AG10803 (cell line): ENCODE measurements around the gene PSMD11.
A peak's percentile ranks its signal among the peaks of the same experiment; 100 is the strongest.

ENCODE experiments used
- DNase-seq: peaks from one replicate; pipeline ENCODE4 v3.0.0; 2010; ENCODE audit warnings: low read depth
- H3K4me3 ChIP-seq: 2 replicates; pipeline ENCODE4 v1.5.1; 2011; ENCODE audit warnings: mild to moderate bottlenecking, low read length, control low read depth
- TF ChIP-seq, protein P1 (sequence below): conservative IDR thresholded peaks from 2 replicates; pipeline ENCODE4 v1.5.1; 2011; ENCODE audit warnings: mild to moderate bottlenecking, low read length, control low read depth, inconsistent platforms

The PSMD11 gene

DNA sequence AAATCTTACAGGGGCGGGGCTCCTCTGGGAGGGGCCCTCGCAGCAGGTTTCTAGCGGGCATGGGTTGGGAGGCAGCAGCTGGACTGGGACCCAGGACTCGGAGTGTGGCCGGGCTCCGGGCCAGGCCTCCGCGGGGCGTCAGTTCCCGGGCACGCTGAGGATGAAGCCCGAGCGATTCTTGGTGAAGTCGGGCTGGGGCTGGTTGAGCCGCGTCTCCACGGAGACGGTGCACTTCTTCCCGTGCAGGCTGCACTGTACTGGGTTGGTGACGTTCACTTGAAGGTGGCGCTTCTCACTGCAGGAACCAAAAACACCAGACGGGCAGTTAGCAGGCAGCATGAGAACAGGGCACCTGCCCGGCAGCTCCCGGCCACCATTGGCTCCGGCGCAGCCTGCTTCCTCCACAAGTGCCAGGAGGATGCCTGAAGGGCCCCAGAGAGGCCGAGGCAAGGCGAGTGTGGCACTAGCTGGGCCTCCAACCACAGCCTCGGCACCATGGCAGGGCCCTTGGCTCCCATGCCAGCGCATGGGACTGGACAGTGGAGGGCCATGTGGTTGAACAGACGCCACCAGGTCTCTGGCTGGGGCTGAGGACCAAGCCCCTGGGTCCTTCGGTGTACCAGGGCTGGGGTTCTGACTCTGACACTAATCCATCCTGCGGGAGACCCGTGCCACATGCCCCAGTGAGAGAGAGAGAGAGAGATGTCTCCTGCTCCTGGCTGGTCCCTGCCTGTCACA, 50.5 kb downstream of the PSMD11 start:
- no peak overlapping the region for H3K4me3 ChIP-seq
- TF ChIP-seq, protein P1, sequence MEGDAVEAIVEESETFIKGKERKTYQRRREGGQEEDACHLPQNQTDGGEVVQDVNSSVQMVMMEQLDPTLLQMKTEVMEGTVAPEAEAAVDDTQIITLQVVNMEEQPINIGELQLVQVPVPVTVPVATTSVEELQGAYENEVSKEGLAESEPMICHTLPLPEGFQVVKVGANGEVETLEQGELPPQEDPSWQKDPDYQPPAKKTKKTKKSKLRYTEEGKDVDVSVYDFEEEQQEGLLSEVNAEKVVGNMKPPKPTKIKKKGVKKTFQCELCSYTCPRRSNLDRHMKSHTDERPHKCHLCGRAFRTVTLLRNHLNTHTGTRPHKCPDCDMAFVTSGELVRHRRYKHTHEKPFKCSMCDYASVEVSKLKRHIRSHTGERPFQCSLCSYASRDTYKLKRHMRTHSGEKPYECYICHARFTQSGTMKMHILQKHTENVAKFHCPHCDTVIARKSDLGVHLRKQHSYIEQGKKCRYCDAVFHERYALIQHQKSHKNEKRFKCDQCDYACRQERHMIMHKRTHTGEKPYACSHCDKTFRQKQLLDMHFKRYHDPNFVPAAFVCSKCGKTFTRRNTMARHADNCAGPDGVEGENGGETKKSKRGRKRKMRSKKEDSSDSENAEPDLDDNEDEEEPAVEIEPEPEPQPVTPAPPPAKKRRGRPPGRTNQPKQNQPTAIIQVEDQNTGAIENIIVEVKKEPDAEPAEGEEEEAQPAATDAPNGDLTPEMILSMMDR = no peak
- no peak for DNase-seq

- TF ChIP-seq, protein P1 = no peak
- DNase-seq = peak; percentile 46
- no peak overlapping the region for H3K4me3 ChIP-seq
Measured at GRCh38 chr17:32495359-32496231, 51.3 kb downstream of the PSMD11 start.

DNA sequence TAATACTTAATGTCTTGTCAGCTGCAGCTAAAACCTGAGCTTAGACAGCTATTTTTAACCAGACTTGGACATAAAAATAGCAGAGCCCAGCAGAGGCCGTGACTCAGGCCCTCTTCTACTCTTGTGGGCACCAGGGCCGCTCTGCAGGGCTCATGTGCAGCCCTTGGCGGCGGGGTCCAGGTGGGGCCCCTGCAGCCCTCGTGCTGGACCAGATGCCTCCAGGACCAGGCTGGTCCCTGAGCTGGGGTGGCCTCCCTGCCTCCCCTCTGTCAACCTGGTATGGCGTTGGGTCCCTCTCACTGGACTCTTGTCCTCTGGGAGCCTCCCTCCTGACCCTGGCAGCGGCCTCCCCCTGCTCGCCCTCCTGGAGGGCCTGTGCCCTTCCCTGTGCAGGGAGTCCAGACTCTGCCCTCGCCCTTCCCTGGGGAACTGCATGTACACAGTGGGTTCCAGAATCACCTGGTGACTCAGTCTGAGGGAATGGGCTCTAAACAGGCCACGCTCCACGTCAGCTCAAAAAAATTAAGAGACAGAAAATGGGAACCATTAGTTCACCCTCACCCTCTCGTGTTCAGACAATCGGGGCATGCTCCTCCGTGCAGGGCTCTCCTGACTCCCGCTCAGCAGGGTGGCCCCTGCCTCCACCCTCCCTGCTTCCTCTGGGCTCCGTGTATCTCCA, 52.2 kb downstream of the PSMD11 start:
- no peak overlapping the region for H3K4me3 ChIP-seq
- DNase-seq = peak; percentile 77
- TF ChIP-seq, protein P1 = no peak

GRCh38 chr17:32497431-32498205, 53.3 kb downstream of the PSMD11 start:
- no peak overlapping the region for H3K4me3 ChIP-seq
- no peak for DNase-seq
- TF ChIP-seq, protein P1 = peak; percentile 21

DNA sequence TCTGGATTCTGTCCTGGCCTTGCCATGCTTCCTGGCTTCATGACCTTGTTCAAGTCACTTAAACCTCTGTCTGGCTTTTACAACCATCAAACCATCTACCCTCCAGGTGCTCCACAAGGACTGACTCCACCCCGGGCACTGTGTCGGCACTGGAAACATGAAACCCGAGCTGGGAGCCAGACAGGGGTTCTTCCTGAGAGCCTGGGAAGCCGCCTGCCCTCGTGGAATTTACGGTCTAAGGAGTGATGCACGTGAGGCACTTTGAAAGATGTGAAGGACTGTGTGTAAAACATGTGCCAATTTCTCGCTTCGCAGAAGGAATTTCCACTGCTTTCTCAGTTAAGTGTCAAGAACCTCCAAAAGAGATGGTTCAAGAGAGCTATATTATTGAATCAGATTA, 54.1 kb downstream of the PSMD11 start:
- no peak for DNase-seq
- TF ChIP-seq, protein P1 = no peak

GRCh38 chr17:32502013-32502412, 57.7 kb downstream of the PSMD11 start:
- TF ChIP-seq, protein P1 = no peak
- DNase-seq = no peak
- H3K4me3 ChIP-seq = no peak overlapping the region

More for the DNA sequence above, 54.1 kb downstream of the PSMD11 start:
- no peak overlapping the region for H3K4me3 ChIP-seq
